ENCODE data around the gene EEF1E1.

DNA sequence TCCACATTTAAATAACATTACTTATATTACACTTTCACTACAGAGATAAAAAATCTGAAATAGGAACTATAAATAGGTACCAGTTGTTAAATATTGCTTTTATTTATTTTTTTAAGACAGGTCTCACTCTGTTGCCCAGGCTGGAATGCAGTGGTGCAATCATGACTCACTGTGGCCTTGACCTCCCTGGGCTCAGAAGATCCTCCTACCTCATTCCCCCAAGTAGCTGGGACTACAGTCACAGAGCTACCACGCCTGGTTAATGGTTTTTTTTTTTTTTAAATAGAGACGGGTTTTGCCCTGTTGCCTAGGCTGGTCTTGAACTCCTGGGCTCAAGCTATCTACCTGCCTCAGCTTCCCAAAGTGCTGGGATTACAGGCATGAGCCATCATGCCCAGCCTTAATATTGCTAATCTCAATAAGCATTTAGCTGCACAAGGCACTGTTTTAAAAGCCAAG, 17.3 kb downstream of the EEF1E1 start:
- TF ChIP-seq, protein P1, sequence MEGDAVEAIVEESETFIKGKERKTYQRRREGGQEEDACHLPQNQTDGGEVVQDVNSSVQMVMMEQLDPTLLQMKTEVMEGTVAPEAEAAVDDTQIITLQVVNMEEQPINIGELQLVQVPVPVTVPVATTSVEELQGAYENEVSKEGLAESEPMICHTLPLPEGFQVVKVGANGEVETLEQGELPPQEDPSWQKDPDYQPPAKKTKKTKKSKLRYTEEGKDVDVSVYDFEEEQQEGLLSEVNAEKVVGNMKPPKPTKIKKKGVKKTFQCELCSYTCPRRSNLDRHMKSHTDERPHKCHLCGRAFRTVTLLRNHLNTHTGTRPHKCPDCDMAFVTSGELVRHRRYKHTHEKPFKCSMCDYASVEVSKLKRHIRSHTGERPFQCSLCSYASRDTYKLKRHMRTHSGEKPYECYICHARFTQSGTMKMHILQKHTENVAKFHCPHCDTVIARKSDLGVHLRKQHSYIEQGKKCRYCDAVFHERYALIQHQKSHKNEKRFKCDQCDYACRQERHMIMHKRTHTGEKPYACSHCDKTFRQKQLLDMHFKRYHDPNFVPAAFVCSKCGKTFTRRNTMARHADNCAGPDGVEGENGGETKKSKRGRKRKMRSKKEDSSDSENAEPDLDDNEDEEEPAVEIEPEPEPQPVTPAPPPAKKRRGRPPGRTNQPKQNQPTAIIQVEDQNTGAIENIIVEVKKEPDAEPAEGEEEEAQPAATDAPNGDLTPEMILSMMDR (conservative IDR thresholded peaks at IDR 0.05; ENCODE audit: low read depth, low read length), result no peak
- TF ChIP-seq EZH2 (IDR thresholded peaks at IDR 0.05; ENCODE audit: borderline replicate concordance, low read depth, low read length, poor library complexity, severe bottlenecking), result no peak
